Measurements from ENCODE around the gene POC1A.

Gene POC1A

DNA sequence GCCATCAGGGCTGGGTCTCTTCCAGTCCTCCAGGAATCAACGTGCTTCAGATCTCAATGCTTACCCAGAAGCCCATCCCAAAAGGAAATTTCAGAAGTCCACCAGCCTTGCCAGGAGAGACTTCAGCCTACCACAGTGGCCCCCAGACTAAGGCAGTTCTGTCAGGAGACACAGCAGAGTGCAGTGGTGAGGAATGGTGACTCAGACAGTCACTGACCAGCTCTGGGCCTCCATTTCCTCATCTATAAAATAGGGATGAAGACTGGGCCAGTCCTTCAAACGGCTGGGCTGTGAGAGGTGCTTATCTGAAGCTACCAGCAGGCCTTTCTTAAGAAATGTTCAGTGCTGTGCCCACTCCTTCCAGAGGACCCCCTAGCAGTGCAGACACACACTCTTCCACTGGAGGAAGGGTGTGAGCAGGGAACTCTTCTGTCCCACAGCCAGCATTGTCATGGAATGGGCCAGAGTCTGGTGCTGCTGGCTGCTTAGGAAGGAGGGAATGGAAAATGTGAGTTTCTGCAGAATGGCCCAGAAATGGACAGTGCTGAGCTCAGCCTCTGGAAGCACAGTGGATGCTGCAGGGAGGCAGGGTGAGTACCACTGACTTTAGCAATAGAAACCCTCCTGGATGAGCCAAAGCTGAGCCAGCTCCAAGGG, 56.2 kb downstream of the POC1A start:
- no peak for FAIRE-seq

GRCh38 chr3:52095990-52096775, 58.0 kb downstream of the POC1A start:
- FAIRE-seq: no peak

GRCh38 chr3:52094571-52095485, 59.4 kb downstream of the POC1A start:
- FAIRE-seq: no peak

- FAIRE-seq: no peak
Observed at GRCh38 chr3:52093756-52094545, 60.3 kb downstream of the POC1A start.

DNA sequence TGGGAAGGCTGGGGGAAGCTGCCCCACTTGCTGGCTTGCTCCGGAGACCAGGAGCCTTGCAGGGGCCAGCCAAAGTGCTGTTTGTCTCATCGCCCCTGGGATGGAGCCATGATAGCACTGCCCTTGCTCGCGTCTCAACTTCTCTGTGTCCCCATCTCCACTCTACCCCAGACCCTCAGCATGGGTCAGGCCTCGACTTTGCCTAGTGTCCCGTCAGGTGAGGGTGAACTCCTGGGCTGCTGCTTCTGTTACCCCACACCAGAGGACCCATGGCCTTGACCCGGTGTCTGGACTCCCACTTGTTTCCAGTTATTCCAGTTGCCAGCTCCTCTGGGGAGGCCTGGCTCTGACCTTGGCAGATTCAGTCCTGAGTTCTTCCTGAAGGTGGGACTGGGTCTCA, 61.3 kb downstream of the POC1A start:
- FAIRE-seq: no peak

- no peak for FAIRE-seq
Observed at GRCh38 chr3:52092271-52092660, 62.0 kb downstream of the POC1A start.

- FAIRE-seq: no peak
Observed at GRCh38 chr3:52091586-52092270, 62.5 kb downstream of the POC1A start.

GRCh38 chr3:52090933-52091468, 63.2 kb downstream of the POC1A start:
- FAIRE-seq: no peak

DNA sequence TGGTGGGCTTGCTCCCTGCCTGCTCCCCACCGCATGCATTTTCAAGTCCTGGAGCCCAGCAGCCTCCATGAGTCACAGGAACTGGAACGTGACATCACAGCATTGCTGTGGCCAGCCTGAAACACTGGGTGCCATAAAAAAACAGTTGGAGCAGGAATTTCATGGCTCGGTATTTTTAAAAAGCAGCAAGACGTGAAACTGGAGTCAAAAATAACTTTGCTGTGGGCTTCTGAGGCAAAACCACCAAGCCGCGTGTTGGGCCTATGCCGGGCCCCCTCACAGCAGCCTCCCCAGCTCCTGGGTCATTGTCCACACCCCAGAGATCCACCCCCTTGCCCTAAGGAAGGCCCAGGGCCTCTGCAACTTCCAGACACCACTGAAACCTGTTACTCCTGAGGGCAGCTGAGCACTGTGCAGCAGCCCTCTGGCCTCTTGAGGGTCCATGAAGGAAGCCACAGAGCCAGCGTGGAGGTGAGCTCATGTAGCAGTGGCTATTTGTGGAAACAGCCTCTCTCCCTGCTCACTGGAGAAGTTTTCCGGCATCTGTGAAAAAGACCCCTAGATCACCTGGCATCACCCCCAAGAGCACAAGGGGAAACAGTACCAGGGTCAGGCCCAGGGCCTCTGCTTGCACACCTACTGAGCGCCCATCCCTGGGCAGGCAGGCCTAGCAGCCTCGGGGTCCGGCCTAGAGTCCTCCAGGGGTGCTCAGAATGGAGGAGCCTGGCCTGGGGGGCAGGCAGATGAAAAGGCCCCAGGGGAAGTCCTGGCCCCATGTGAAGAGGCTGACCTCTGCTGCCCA, 63.9 kb downstream of the POC1A start:
- no peak for FAIRE-seq

GRCh38 chr3:52089691-52090090, 64.5 kb downstream of the POC1A start:
- no peak for FAIRE-seq

- FAIRE-seq: no peak
Observed at GRCh38 chr3:52088445-52089367, 65.5 kb downstream of the POC1A start.

GRCh38 chr3:52087731-52088130, 66.5 kb downstream of the POC1A start:
- FAIRE-seq: no peak

DNA sequence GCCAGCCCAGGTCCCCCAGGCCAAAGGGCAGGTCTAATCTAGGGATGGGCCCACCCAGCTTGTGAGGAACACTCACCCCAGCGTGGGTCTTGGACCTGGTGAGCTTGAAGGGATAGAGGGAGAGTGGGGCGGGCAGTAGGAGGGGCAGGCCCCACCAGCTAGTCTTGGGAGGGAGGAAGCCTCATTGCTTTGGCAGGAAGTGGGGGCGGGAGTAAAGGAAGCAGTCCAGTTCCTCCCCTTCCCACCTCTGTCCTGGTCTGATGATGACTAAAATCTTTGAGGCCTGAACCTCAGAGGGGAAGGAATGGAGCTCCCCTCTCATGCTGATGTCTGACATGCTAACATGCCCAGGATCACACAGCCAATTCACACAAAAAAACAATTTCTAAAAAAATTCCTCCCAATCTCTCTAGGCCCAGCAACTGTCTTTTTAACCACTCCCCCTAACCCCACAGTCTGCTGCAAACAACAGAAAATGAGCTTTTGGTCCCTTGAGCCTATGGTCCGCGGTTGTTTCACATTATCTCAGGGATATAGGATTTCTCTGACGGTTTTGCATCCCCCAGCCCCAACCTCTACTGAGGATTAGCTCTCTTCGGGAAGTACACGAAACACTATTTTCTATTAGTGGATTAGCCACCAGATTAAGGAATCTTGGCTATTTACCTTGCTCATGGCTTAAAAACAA, 67.1 kb downstream of the POC1A start:
- FAIRE-seq: no peak

GRCh38 chr3:52086461-52086860, 67.8 kb downstream of the POC1A start:
- FAIRE-seq: no peak

DNA sequence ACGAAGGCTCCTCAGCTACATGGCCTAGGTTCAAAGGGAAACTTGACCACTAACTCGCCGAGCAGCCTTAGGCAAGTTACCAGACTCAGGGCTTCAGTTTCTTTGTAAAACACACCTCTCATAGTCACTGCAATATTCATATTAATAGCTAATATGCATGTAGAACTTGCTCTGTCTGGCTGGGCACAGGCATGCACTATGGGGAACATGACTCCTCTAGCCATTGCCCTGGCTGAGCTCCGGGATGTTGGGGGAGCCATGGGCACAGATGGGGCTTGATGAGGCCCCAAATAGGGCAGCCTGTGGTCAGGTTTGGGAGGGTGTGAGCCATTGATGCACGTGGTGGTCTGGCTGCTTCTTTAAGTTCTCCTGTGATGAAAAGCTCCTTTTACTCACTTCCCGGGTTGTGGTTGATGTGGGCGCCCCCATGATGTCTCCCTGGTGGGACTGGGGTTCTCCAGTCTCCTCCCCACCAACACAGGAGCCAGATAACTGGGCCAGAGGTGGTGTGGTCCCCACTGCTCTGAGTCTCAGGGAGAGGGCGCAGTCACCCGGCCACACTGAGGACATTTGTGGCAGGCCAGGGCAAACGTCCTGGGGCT, 68.4 kb downstream of the POC1A start:
- no peak for FAIRE-seq

DNA sequence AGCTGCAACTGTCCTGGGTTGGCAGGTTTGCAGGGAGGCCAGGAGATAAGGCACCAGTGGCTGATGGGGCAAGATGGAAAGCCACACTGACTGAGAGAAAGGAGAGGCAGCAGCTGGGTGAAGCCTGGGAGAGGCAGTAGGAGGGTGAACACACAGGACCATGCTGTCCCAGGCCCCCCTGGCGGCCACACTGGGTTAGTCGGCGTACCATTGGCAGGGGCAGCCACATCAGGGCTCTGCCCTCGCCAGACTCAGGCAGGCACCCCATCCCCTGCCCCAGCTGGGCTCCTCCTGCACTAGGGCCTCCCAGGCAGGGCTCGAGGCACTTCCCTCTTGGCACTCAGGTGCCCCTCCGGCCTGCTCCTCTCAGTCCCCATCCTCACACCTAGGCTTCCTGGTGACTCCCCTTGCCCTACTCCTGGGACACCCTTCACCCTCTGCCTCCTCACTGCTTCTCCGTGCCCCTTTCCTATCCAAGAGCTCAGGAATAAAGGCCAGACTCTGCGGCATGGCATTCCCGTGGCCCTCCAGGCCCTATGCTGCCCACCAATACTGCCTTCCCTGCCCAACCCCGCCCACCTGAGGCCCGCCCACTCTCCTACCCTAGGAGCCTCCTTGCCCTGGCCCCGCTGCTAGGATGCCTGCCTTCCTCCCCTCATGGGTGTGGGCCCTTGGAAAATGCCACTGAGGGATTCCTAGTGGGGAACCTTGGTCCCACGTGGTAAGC, 69.1 kb downstream of the POC1A start:
- no peak for FAIRE-seq

GRCh38 chr3:52084216-52084945, 69.8 kb downstream of the POC1A start:
- FAIRE-seq: no peak

All from endometrium (tissue), 2 donors.